Raji (cell line): ENCODE data around the gene CLN6.

Source experiments
- POLR2A ChIP-seq: IDR thresholded peaks from 2 replicates; pipeline ENCODE4 v1.6.1; 2011; ENCODE audit warnings: low read depth, low read length, control low read depth; ENCODE audit not compliant: insufficient read depth

The CLN6 gene

DNA sequence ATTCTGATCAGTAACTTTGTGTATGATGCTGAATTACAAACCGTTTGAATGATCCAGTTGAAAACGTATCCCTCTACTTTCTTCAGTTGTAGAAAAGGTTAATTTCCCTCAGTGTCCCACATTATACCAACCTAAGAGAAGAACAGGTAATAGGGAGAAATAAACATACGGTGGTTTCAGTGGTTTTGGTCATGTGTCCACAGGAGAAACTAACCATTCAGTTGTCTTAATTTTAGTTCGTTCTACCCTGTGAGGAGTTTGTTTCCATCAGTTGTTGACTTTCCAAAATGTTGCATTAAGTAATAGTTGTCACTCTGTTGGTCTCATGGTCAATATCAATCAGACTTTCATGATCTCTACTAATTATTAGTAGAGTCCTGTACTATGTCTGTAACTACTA lies 39.5 kb downstream of the CLN6 start:
- no peak for TF ChIP-seq POLR2A

DNA sequence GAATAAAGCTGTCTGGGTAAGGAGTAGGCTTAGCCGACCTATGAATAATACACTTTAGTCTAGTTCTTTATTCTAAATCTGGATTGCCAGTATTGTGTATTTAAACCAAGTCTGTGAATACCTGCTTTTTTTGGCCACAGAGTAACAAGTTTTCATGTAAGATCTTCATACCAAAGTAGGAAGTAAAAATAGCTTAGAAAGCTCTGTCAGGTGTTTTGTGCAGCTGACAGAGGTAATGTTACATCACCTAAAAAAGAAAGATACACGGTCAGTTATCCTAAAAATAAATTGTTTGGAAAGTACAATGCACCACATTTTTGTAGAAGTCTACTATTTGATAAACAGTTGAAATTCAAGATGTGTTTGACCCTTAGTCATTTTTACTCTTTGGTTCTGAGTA lies 40.9 kb downstream of the CLN6 start:
- no peak for TF ChIP-seq POLR2A

DNA sequence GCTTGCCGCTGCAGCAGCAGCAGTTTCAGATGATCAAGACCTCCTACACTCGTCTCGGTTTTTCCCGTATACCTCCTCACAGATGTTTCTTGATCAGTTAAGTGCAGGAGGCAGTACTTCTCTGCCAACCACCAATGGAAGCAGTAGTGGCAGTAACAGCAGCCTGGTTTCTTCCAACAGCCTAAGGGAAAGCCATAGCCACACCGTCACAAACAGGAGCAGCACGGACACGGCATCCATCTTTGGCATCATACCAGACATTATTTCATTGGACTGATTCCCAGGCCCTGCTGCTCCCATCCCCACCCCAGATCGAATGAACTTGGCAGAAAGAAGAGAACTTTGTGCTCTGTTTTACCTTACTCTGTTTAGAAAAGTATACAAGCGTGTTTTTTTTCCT lies 42.0 kb downstream of the CLN6 start:
- no peak for TF ChIP-seq POLR2A

GRCh38 chr15:68186671-68187397 lies 42.7 kb downstream of the CLN6 start:
- no peak for TF ChIP-seq POLR2A

GRCh38 chr15:68184616-68185480 lies 44.7 kb downstream of the CLN6 start:
- TF ChIP-seq POLR2A: no peak

- TF ChIP-seq POLR2A: no peak
Observed at GRCh38 chr15:68183616-68184315, 45.8 kb downstream of the CLN6 start.

- TF ChIP-seq POLR2A: no peak
Observed at GRCh38 chr15:68177742-68178141, 51.8 kb downstream of the CLN6 start.

DNA sequence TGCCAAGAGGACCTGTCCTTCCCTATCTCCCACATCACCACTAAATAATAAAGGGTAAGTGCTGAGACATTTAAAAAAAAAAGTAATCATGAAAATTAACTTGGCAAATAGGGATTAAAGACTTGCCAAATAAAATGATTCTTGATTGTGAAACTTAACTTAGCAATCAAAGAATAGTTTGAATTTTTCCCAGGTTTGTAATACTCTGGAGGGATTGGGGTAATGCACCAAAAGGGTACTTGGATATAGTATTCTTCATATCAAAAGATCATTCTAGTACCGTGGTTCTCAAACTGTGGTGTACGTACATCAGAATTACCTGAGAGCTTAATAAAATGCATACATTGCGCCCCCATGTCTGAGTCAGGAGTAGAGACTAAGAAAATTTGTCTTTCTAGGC lies 52.9 kb downstream of the CLN6 start:
- no peak for TF ChIP-seq POLR2A

GRCh38 chr15:68175526-68175925 lies 54.0 kb downstream of the CLN6 start:
- TF ChIP-seq POLR2A: no peak

- TF ChIP-seq POLR2A: no peak
Observed at GRCh38 chr15:68173119-68173518, 56.4 kb downstream of the CLN6 start.

DNA sequence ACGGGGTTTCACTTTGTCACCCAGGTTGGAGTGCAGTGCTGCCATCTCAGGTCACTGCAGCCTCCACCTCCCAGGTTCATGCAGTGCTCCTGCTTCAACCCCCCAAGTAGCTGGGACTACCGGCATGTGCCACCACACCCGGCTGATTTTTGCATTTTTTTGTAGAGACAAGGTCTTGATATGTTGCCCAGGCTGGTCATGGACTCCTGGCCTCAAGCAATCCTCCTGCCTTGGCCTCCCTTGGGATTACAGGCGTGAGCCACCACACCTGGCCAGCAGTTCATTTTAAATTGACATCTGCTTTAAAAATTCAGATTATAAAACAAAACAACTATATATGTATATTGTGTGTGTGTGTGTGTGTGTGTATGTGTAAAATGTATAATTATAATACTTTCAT lies 62.7 kb downstream of the CLN6 start:
- no peak for TF ChIP-seq POLR2A

GRCh38 chr15:68163191-68163590 lies 66.3 kb downstream of the CLN6 start:
- no peak for TF ChIP-seq POLR2A

GRCh38 chr15:68158046-68158628 lies 71.4 kb downstream of the CLN6 start:
- TF ChIP-seq POLR2A: no peak

GRCh38 chr15:68157074-68157473 lies 72.5 kb downstream of the CLN6 start:
- no peak for TF ChIP-seq POLR2A
